CD4-positive, alpha-beta T cell treated with Interferon gamma for 1 hour (primary cell): ENCODE measurements around the gene ASS1.

Experiments used
- DNase-seq: peaks from one replicate; pipeline ENCODE4 v3.0.0-alpha.2; 2020

ASS1 gene

DNA sequence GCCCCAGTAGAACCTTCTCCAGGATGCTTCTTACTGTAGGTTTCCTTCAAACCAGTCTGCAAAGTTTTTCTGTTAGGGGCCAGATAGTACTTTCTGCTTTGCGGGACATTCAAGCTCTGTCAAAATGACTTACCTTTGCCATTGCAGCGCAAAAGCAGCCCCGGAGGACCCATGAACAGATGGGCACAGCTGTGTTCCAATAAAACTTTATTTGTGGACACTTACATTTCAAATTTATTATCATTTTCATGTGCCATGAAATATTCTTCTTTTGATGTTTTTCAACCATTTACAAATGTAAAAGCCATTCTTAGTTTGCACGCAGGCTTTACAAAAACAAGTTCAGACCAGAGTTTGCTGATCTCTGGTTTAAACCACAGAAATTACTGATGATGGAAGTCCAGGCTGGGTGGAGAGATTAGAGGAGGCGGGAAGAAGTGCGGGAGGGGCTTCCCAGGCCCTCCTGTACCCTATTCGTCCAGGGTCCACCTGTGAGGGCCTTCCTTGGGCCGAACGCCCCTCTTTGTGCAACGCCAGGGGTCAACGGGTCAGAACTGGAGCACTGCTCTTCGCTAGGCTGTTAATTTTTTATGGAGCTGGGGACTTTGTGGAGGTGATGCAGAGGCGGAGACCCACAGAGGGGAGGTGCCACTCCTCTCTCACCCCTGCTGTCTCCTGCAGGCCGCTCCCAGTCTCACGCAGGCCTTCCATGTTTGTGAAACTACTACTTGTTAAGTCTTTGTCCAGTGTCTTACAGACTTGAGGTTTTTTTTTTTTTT is 7.6 kb upstream of the ASS1 start:
- no peak for DNase-seq

- DNase-seq: no peak
Measured at GRCh38 chr9:130438382-130438981, 6.3 kb upstream of the ASS1 start.

GRCh38 chr9:130441031-130441430 is 3.7 kb upstream of the ASS1 start:
- DNase-seq: no peak

DNA sequence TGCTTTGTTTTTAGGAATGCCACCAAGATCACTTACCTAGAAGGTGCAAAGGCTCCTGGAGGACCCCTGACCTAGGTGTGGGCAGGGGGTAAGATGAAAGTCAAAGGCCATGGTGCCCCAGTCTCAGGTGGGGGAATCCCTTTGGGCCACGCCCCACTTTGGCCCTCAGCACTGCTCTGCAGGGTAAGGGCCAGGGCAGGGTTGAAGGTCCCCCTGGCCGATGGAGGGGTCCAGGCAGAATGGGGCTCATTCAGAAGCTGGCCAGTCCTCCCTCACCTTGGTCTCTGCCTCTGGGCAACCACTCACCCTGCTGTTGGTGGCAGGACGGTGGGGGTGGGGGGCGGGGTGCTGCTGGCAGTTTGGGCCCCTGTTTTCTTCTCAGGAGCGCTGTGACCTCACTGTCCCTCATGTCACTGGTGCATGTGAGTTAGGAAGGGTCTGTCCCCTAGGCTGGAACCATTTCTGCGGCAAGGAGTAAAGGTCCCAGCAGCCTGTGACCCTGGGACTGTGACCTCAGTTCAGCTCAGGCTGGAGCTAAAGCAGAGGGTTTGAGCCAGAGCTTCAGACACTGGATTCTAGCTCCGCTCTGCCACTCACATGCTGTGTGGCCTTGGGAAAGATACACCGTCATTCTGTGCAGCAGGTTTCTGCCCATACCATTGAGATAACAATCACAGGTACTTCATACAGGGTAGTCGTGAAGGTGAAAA is 1.9 kb upstream of the ASS1 start:
- no peak for DNase-seq

GRCh38 chr9:130443456-130443801 is 1.3 kb upstream of the ASS1 start:
- no peak for DNase-seq

DNA sequence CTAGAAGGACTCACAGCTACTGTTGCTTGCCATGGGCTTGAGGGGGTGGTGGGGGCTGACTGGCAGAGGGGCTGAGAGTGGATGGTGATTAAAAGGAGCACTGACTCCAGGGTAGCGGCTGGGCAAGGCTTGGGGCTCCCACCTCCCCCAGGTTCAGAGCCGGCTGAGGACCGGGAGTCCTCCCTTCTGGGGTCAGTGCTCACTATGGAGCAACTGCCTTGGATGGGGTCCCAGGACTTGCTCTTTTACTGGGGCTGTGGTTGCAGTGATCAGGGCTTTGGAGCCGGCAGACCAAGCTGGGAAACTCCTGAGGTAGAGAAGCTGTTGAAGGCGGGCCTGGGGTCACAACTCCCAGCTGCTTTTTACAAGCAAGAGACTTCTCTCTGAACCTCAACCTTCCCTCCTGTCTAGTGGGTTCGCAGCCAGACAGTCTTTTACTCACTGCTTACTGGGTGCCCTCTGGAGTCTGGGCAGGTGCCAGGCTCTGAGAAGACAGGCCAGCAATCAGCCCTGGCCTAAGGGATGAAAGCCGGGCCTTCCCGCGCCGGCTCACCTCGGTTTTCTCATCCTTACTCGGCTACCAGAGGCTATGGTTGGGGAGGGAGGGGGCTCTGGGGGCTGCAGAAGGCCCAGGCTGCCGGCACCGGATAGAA is 795 bp upstream of the ASS1 start:
- no peak for DNase-seq

DNA sequence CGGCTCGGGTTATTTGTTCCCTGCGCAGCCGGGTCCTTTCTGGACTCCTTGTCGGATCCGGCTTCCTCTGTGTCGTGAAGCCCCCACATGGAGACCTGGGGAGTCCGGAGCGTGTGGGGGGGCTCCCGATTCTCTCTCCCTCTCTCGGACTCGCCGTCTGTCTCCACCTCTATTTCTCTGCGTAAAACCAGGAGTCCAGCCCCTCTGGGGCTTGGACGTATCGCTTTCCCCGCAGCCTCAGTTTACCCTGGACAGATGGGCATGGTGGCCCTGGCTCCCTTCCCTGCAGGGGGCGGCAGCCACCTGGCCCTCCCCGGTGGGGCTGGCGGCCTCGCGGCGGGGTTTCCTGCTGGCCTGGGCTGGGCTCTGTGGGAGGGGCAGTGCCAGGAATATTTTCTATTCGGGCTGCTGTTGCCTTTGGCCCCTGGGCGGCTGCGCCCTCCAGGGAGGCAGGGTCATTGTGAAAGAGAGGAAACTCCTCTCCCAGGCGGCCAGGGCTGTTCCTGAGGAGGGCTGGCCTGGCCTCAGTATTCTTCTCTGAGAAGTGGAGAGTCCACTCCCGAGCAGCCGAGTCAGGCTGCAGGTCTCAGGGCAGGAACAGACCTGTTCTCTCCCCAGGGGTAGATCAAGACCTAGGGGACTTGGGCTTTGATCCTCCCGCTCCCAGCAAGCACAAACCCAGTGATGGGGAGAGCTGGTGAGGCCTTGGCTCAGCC is 665 bp downstream of the ASS1 start:
- DNase-seq: no peak

DNA sequence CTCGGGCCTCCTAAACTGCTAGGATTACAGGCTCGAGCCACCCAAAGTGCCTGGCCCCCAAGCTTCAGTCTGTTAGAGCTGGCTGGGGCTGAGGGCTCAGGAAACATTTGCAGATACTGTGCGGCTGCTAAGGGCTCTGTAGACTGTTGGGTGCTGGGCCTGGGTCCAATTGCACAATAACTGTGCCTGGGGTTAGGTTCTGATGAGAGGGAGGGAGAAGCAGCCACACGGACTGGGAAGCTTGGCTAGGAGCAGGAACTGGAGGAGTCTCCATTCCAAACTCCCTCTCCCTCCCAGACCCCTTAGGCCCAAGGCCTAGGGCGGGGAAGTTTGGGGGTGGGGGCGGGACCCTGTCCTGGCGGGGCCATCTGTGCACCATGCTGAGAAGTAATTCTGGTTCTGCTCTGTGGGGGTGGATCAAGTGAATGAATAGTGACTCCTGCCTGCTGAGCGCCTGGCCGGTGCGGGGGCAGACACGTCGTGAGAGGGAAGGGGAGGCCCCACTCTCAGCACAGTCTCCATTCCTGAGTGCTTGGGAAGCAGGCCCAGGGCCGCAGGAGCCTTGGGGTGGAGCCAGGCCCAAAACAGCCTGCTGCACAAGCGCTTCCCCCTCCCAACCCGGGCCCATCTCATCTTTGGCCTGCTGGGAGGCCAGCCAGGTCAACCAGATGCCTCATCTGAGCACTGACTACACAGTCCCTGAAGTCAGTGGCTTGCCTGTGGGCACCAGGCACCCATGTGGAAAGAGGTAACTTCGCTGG is 1.5 kb downstream of the ASS1 start:
- no peak for DNase-seq

DNA sequence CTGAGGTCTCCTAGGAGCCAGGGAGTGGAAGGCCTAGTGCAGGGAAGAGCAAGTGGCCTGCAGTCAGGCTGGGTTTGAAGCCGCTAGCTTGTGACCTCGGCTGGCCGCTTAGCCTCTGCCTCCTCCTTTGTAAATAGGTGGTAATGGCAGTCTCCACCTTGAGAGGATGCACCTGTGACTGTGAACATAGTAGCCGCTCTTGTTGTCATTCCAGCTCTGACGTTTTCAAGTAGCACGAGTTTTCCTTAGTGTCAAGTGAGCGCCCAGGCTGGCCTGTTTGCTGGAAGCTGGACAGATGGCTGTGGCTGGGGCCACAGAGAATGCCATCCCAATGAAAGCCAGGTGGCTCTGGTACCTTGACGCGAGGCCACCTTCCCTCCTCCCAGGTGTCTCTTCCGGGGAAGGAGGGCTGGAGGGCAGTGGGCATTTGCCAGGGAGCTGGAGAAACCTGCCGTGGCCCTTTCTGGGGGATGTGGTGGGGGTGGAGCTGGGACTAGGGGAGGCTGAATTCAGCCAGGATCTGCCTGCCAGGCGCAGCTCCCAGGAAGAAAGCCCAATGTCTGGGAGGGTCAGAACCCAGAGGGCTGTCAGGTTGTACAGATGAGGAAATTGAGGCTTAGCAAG is 2.5 kb downstream of the ASS1 start:
- no peak for DNase-seq

DNA sequence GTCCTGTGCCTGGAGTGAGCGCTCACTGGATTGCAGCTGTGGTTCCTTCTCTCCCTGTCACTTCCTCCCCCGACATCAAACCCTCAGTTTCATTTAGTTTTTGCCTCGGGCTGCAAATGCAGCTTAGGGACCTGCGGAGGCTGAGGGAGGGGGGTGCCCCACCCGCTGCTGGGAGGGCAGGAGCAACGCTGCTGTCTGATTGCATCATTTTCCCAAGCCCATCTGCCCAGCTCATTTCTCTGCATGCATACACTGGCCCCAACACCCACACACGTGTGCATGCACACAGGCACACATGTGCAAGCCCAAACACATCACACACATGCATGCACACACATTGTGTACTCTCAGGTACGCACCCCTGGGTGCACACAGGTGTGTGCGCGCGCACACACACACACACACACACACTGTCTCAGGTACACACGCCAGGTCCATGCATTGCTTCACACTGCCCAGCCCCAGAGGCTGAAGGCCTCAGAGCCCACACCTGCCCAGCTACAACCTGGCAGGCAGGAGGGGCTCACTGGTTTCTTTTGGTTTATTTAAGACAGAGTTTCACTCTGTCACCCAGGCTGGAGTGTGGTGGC is 3.4 kb downstream of the ASS1 start:
- DNase-seq: no peak

- DNase-seq: no peak
Measured at GRCh38 chr9:130448771-130449603, 4.2 kb downstream of the ASS1 start.

DNA sequence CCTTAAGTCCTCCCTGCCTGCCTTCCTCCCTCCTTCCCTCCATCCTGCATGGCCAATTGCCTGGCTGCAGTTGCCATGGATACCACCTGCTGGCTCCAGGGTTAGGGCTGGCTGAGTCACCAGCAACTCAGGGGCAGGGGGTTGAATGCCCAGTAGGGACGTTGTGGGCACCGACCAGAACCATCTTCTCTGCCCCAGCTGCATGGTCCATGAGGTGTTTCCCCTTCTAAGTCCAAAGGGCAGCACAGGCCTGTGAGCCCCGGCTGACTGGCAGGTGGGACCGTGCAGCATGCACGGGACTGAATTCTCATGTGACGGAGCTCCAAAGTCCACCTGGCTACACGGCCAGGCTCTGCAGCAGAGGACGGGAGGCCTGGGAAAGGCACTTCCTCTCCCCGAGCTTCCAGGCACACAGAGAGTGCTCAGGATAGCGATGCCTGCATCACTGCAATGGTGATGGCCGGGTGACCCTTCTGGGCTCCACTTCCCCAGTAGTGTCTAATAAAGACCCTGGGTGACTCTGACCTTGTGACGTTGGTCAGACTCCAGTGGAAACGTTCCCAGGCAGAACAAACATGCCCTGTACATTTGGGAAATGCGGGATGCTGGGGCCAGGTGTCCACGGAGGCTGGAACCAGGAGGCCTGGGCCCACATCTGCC is 5.7 kb downstream of the ASS1 start:
- no peak for DNase-seq

DNA sequence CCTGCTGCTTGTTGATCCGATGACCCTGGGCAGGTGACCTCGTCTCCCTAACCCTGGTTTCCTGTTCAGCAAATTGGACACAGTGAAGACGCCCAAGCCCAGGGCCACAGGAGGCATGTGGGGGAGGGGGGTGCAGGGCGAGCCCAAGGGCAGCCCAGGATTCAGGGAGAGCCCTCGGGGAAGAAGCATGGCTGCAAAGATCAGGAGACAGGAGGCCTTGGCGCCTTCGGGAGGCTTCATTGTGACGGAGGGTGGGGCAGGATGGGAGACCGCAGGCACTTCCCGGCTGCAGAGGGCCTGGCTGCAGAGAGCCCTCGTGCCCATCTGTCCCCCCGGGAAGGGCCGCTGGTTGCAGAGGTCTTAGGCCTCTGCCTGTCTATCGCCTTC is 6.2 kb downstream of the ASS1 start:
- no peak for DNase-seq

DNA sequence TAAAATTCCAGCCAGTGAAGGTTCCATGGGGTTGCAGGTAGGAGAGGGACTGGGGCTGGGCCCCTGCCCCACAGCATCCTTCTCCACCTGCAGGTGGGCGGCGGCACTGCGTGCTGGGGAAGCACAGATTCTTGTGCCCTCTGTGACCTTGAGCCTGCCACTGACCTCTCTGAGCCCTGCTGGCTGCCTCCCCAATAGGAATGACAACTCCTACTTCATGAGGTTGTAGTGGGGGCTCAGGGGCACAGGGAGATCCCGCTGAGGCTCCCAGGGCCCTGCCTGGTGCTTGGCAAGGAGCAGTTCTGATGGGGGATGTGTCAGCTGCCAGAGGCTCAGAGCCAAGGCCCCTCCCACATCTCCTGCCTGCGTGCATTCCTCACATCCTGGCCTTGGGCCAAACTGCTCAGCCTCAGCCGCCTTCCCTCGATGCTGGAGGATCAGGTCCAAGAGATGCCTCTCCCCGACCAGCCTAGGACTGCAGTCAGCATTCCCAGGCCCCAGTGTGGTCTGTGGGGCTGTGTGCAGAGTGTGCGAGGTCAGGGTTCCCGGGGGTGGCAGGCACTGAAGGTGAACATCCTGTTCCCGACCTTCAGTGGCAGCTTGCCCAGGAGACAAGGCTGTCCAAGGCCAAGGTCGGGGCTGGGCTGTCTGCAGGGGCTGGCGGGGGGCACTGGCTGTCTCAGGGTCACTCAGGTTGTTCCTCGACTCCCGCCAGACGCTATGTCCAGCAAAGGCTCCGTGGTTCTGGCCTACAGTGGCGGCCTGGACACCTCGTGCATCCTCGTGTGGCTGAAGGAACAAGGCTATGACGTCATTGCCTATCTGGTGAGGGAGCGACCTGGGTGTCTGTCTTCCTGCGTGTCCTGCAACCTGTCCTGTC is 7.0 kb downstream of the ASS1 start:
- no peak for DNase-seq

- DNase-seq: no peak
Measured at GRCh38 chr9:130452835-130453234, 8.1 kb downstream of the ASS1 start.

GRCh38 chr9:130453487-130453886 is 8.7 kb downstream of the ASS1 start:
- no peak for DNase-seq

- DNase-seq: no peak
Measured at GRCh38 chr9:130454096-130454811, 9.5 kb downstream of the ASS1 start.

DNA sequence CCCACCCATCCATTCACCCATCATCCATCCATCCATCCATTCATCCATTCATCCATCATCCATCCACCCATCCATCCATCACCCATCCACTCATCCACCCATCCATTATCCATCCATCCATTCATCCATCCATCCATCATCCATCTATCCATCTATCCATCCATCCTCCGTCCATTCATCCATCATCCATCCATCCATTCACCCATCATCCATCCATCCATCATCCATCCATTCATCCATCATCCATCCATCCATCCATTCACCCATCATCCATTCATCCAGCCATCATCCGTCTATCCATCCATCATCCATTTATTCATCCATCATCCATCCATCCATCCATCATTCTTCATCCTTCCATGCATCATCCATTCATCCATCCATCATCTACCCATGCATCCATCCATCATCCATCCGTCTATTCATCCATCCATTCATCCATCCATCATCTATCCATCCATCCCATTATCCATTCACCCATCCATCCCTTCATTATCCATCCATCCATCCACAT is 10.1 kb downstream of the ASS1 start:
- no peak for DNase-seq
